Measurements from ENCODE around the gene GIT1. TPM values are rescaled to one million over a fixed set of nuclear protein-coding genes. Genes with fewer than 3 reads are reported as not detected.

GIT1 gene
- total and polyA plus RNA-seq, 2 of the 13 experiments (the other 11 are each of a cell fraction or from before 2014, with no cell fraction given), result 14.2 to 30.8 TPM

- TF ChIP-seq ZNF747 (CRISPR knock-in tag; IDR thresholded peaks at IDR 0.05; ENCODE audit: borderline replicate concordance) (peak; percentile 86; the same call in 1 of the 2 replicates), ZNF335 (CRISPR knock-in tag; IDR thresholded peaks at IDR 0.05) (no peak), KMT2A (CRISPR knock-in tag; IDR thresholded peaks at IDR 0.05) (no peak; the same call in 1 of the 2 replicates), TERF1 (CRISPR knock-in tag; IDR thresholded peaks at IDR 0.05) (no peak), ZNF780A (CRISPR knock-in tag; IDR thresholded peaks at IDR 0.05) (no peak), STAT5B (CRISPR knock-in tag; IDR thresholded peaks at IDR 0.05) (no peak), MYPOP (CRISPR knock-in tag; IDR thresholded peaks at IDR 0.05) (no peak), ZNF562 (CRISPR knock-in tag; IDR thresholded peaks at IDR 0.05; ENCODE audit: borderline replicate concordance) (no peak), ZFP90 (CRISPR knock-in tag; IDR thresholded peaks at IDR 0.05; ENCODE audit: borderline replicate concordance) (no peak), ZNF776 (CRISPR knock-in tag; IDR thresholded peaks at IDR 0.05) (peak; percentile 47), MXD1 (CRISPR knock-in tag; IDR thresholded peaks at IDR 0.05) (0 out of 2 replicates have a peak, but pooled peaks have one; percentile 21), NFE2L2 (IDR thresholded peaks at IDR 0.05; ENCODE audit: low read length) (no peak), ISL2 (CRISPR knock-in tag; IDR thresholded peaks at IDR 0.05) (0 out of 2 replicates have a peak, but pooled peaks have one; percentile 26), ZNF337 (CRISPR knock-in tag; IDR thresholded peaks at IDR 0.05; ENCODE audit: borderline replicate concordance, low read depth) (no peak), ZFP36L2 (CRISPR knock-in tag; IDR thresholded peaks at IDR 0.05) (no peak), ATM (IDR thresholded peaks at IDR 0.05; ENCODE audit: borderline replicate concordance) (no peak), REXO4 (CRISPR knock-in tag; IDR thresholded peaks at IDR 0.05; ENCODE audit: borderline replicate concordance) (no peak), FOXA1 (IDR thresholded peaks at IDR 0.05) (no peak), FOXA1 (CRISPR knock-in tag; IDR thresholded peaks at IDR 0.05) (no peak), ZNF160 (CRISPR knock-in tag; IDR thresholded peaks at IDR 0.05) (0 out of 2 replicates have a peak, but pooled peaks have one; percentile 39), RARA (CRISPR knock-in tag; IDR thresholded peaks at IDR 0.05) (no peak), CBFB (CRISPR knock-in tag; IDR thresholded peaks at IDR 0.05) (0 out of 2 replicates have a peak, but pooled peaks have one; percentile 46), TSC22D2 (CRISPR knock-in tag; IDR thresholded peaks at IDR 0.05; ENCODE audit: borderline replicate concordance) (no peak), GMEB2 (CRISPR knock-in tag; IDR thresholded peaks at IDR 0.05; ENCODE audit: low read depth) (no peak), ZNF207 (IDR thresholded peaks at IDR 0.05; ENCODE audit: borderline replicate concordance) (no peak), ZNF556 (CRISPR knock-in tag; IDR thresholded peaks at IDR 0.05; ENCODE audit: borderline replicate concordance) (no peak), ZNF33B (CRISPR knock-in tag; IDR thresholded peaks at IDR 0.05) (0 out of 2 replicates have a peak, but pooled peaks have one; percentile 28), ZNF605 (CRISPR knock-in tag; IDR thresholded peaks at IDR 0.05) (0 out of 2 replicates have a peak, but pooled peaks have one; percentile 23)
These were observed 28.2 kb upstream of the GIT1 start (continued) for GRCh38 chr17:29617481-29618271.
